Esophagus muscularis mucosa (tissue), 4 donors: Measurements from ENCODE around the gene GTF3C5. TPM values are rescaled to one million over a fixed set of nuclear protein-coding genes. Genes with fewer than 3 reads are reported as not detected.

ENCODE experiments used
- DNase-seq: peaks from one replicate; pipeline ENCODE4 v3.0.0-alpha.2; 2017; ENCODE audit errors: extremely low spot score
- H3K27ac ChIP-seq, 4 donors: fragments of 200-600 bp; sonication (generic); replicated peaks in 1 of 4; 1 replicate in 3 of 4; 2 replicates in 1 of 4; pipeline ENCODE4 v1.5.1; 2016 to 2019; ENCODE audit warnings: mild to moderate bottlenecking in 1 of 4
- H3K27me3 ChIP-seq, 4 donors: fragments of 200-600 bp; sonication (generic); one replicate each; pipeline versions ENCODE4 v1.5.1 to v1.6.0; 2016 to 2019
- H3K36me3 ChIP-seq, 4 donors: fragments of 200-600 bp; sonication (generic); one replicate each; pipeline ENCODE4 v1.5.1; 2016 to 2019
- H3K4me1 ChIP-seq, 4 donors: fragments of 200-600 bp; sonication (generic); one replicate each; pipeline ENCODE4 v1.5.1; 2016 to 2019
- H3K4me3 ChIP-seq, 4 donors: fragments of 200-600 bp; sonication (generic); 1 replicate in 2 of 4; 2 replicates in 2 of 4; pipeline ENCODE4 v1.5.1; 2016 to 2019; ENCODE audit warnings: mild to moderate bottlenecking in 4 of 4, moderate library complexity in 1 of 4
- H3K9me3 ChIP-seq, 4 donors: fragments of 200-600 bp; sonication (generic); 1 replicate in 3 of 4; 2 replicates in 1 of 4; pipeline ENCODE4 v1.5.1; 2016 to 2019
- CTCF ChIP-seq, 3 experiments: fragments of 200-600 bp in 2 of 3; fragments of 450-650 bp in 1 of 3; sonication (generic) in 2 of 3; IDR thresholded peaks; one replicate each; pipeline ENCODE4 v1.5.1; 2017 to 2019; ENCODE audit warnings: antibody characterized with exemption in 3 of 3, mild to moderate bottlenecking in 2 of 3, moderate library complexity in 1 of 3
- EP300 ChIP-seq: sonication (generic); formaldehyde crosslinking; IDR thresholded peaks from one replicate; pipeline ENCODE4 v1.6.1; 2017; ENCODE audit warnings: antibody characterized with exemption
- POLR2A ChIP-seq: fragments of 450-650 bp; IDR thresholded peaks from one replicate; pipeline ENCODE4 v1.6.1; 2017; ENCODE audit warnings: antibody characterized with exemption, moderate library complexity, mild to moderate bottlenecking, low read depth
- POLR2AphosphoS5 ChIP-seq, 2 donors: sonication (generic); formaldehyde crosslinking; IDR thresholded peaks; one replicate each; pipeline ENCODE4 v1.6.1; 2017; ENCODE audit warnings: antibody characterized with exemption in 2 of 2
- WGBS: methylation state at CpG from one replicate; pipeline ENCODE4 v1.1.5; 2018; 5-methylcytosine and 5-hydroxymethylcytosine counted together
- intact Hi-C: fragments of 100-400 bp; cut with DNase I; formaldehyde crosslinking; loops from one replicate; pipeline ENCODE4 v1.15.1; 2023
- total RNA-seq, 4 donors: library from RNA; depleted of rRNA; stranded (reverse); fragments of >200 nt; gene quantifications; one replicate each; pipeline versions ENCODE4 v1.1.0 to v1.2.1, GENCODE V29; 2016

The GTF3C5 gene
- total RNA-seq, 4 donors from 2014 or later, result 38.9 to 58.1 (median 42.4) TPM

GRCh38 chr9:132984202-132985070 lies 46.4 kb upstream of the GTF3C5 start:
- Histone ChIP-seq H3K27ac (no peak overlapping the region), H3K36me3 (no peaks in the 10 kb centered on the region), H3K9me3 (no peaks in the 10 kb centered on the region), H3K27me3 (peaks cover 0 to 93% (median 3%) of the 10 kb centered on the region in 4 donors), H3K4me3 (no peak overlapping the region), H3K4me1 (peaks cover 0 to 5% (median 0%) of the 10 kb centered on the region in 4 donors)
- intact Hi-C loops, result no loop called here
- DNase-seq, result no peak
- TF ChIP-seq POLR2A (no peak), POLR2AphosphoS5 (IDR thresholded peaks at IDR 0.05) (no peak), CTCF (IDR thresholded peaks at IDR 0.05) (no peak), EP300 (no peak)
- WGBS, result 58% methylated on average over 14 of the region's 20 CpGs

- no CpG with 5 or more reads among the region's 4 CpGs for WGBS
- Histone ChIP-seq H3K27me3 (peaks cover 0 to 93% (median 0%) of the 10 kb centered on the region in 4 donors), H3K36me3 (no peaks in the 10 kb centered on the region), H3K4me1 (peaks cover 0 to 5% (median 0%) of the 10 kb centered on the region in 4 donors), H3K27ac (no peak overlapping the region), H3K9me3 (no peaks in the 10 kb centered on the region), H3K4me3 (no peak overlapping the region)
- TF ChIP-seq CTCF (IDR thresholded peaks at IDR 0.05) (no peak), POLR2AphosphoS5 (IDR thresholded peaks at IDR 0.05) (no peak), EP300 (no peak), POLR2A (no peak)
- DNase-seq, result no peak
- intact Hi-C loops, result no loop called here
Observed at GRCh38 chr9:132985071-132985350, 45.8 kb upstream of the GTF3C5 start.

- intact Hi-C loops, result no loop called here
- Histone ChIP-seq H3K4me1 (peaks cover 0 to 5% (median 0%) of the 10 kb centered on the region in 4 donors), H3K9me3 (no peaks in the 10 kb centered on the region), H3K36me3 (no peaks in the 10 kb centered on the region), H3K27me3 (peaks cover 0 to 91% (median 0%) of the 10 kb centered on the region in 4 donors), H3K4me3 (no peak overlapping the region), H3K27ac (no peak overlapping the region)
- DNase-seq, result no peak
- WGBS, result 78% methylated on average over 4 of the region's 8 CpGs
- TF ChIP-seq CTCF (IDR thresholded peaks at IDR 0.05) (no peak), EP300 (no peak), POLR2A (no peak), POLR2AphosphoS5 (IDR thresholded peaks at IDR 0.05) (no peak)
Observed at GRCh38 chr9:132985489-132985888, 45.3 kb upstream of the GTF3C5 start.

- TF ChIP-seq POLR2A, result no peak
- TF ChIP-seq CTCF (IDR thresholded peaks at IDR 0.05), result no peak
- TF ChIP-seq EP300, result no peak
- TF ChIP-seq POLR2AphosphoS5 (IDR thresholded peaks at IDR 0.05), result no peak
- peaks cover 0 to 91% (median under 1%) of the 10 kb centered on the region in 4 donors for H3K27me3 ChIP-seq
- H3K36me3 ChIP-seq, result no peaks in the 10 kb centered on the region
- intact Hi-C loops, result no loop called here
- no peaks in the 10 kb centered on the region for H3K9me3 ChIP-seq
- H3K4me3 ChIP-seq, result no peak overlapping the region
- DNase-seq, result no peak
- H3K27ac ChIP-seq, result no peak overlapping the region
- H3K4me1 ChIP-seq, result peaks cover 0 to 5% (median 0%) of the 10 kb centered on the region in 4 donors
- WGBS, result 82% methylated on average over 13 of the region's 13 CpGs
Observed at GRCh38 chr9:132986114-132986513, 44.7 kb upstream of the GTF3C5 start.
